OCI-LY7 (cell line): Measurements from ENCODE around the gene PHF14. TPM values are rescaled to one million over a fixed set of nuclear protein-coding genes. Genes with fewer than 3 reads are reported as not detected.

Experiments
- BruUV-seq: library from RNA; stranded (reverse); fragments of 400-500 nt; replicated peaks from 2 replicates; lab custom pipeline; 2021; lab: Mats Ljungman, UMichigan
- CTCF ChIA-PET: fragments of 300-600 bp; sonication (Branson Sonifier 250); formaldehyde crosslinking; loops from one replicate; lab custom pipeline; 2022; ENCODE audit warnings: antibody characterized with exemption; ENCODE audit not compliant: unreplicated experiment; lab: Charles Lee
- POLR2A ChIA-PET: fragments of 300-600 bp; sonication (Branson Sonifier 250); formaldehyde crosslinking; loops from one replicate; lab custom pipeline; 2022; ENCODE audit warnings: antibody characterized with exemption; lab: Charles Lee
- DNase-seq: peaks from one replicate; pipeline ENCODE4 v3.0.0-alpha.2; 2015; ENCODE audit warnings: low spot score
- H2AFZ ChIP-seq: fragments of 200-600 bp; sonication (generic), shearing (Covaris generic); 2 replicates; pipeline ENCODE4 v1.6.1; 2014; ENCODE audit warnings: mild to moderate bottlenecking, antibody characterized with exemption, low read length, moderate library complexity
- H3K27ac ChIP-seq: fragments of 200-600 bp; sonication (generic); 2 replicates; pipeline ENCODE4 v1.5.1; 2014; ENCODE audit warnings: mixed run types, low read depth, mild to moderate bottlenecking, moderate library complexity, low read length, inconsistent platforms; ENCODE audit not compliant: poor library complexity, severe bottlenecking
- H3K36me3 ChIP-seq: fragments of 200-600 bp; sonication (generic); 2 replicates; pipeline ENCODE4 v1.6.1; 2014; ENCODE audit warnings: mild to moderate bottlenecking, antibody characterized with exemption, low read length, moderate library complexity, mixed read lengths; ENCODE audit not compliant: insufficient read depth
- H3K4me1 ChIP-seq: fragments of 200-600 bp; sonication (generic); 2 replicates; pipeline ENCODE4 v1.5.1; 2014; ENCODE audit warnings: mild to moderate bottlenecking, low read length; ENCODE audit not compliant: insufficient read depth, poor library complexity, severe bottlenecking
- H3K4me2 ChIP-seq: fragments of 200-600 bp; sonication (generic); 2 replicates; pipeline ENCODE4 v1.6.1; 2014; ENCODE audit warnings: mild to moderate bottlenecking, low read length
- H3K4me3 ChIP-seq: fragments of 200-600 bp; sonication (generic); 2 replicates; pipeline ENCODE4 v1.5.1; 2014; ENCODE audit warnings: mild to moderate bottlenecking, low read depth, low read length; ENCODE audit not compliant: poor library complexity, severe bottlenecking
- H3K79me2 ChIP-seq: fragments of 200-600 bp; sonication (generic); 2 replicates; pipeline ENCODE4 v1.6.1; 2016; ENCODE audit warnings: low read depth, mild to moderate bottlenecking, low read length, moderate library complexity, mixed read lengths; ENCODE audit not compliant: insufficient read depth
- H3K9me2 ChIP-seq: fragments of 200-600 bp; sonication (generic); 2 replicates; pipeline ENCODE4 v1.6.1; 2016; ENCODE audit warnings: mild to moderate bottlenecking, low read length, mixed read lengths; ENCODE audit not compliant: insufficient read depth
- H3K9me3 ChIP-seq: fragments of 200-600 bp; sonication (generic); 2 replicates; pipeline ENCODE4 v1.6.1; 2014; ENCODE audit warnings: mild to moderate bottlenecking, mixed run types, low read length, mixed read lengths
- H4K20me1 ChIP-seq: fragments of 200-600 bp; sonication (generic); 2 replicates; pipeline ENCODE4 v1.6.1; 2014; ENCODE audit warnings: mild to moderate bottlenecking, antibody characterized with exemption, low read length, moderate library complexity, mixed read lengths; ENCODE audit not compliant: insufficient read depth
- EZH2phosphoT487 ChIP-seq: fragments of 200-600 bp; sonication (generic); IDR thresholded peaks from 2 replicates; pipeline ENCODE4 v1.6.1; 2018; ENCODE audit warnings: low read depth, borderline replicate concordance, mild to moderate bottlenecking, mixed run types, antibody characterized with exemption, low read length, moderate library complexity, mixed read lengths
- intact Hi-C: fragments of 100-400 bp; cut with micrococcal nuclease; formaldehyde crosslinking; loops from one replicate; pipeline ENCODE4 v1.10.0; 2022; ENCODE audit not compliant: unreplicated experiment
- total RNA-seq, 2 experiments: library from RNA; depleted of rRNA in 1 of 2; stranded (reverse); fragments of >200 nt in 1 of 2; shearing (Covaris generic) in 1 of 2; gene quantifications; 2 replicates each; pipeline ENCODE4 v1.2.3, GENCODE V29; 2014 to 2022
- TF ChIP-seq, protein P1 (sequence below): fragments of 200-600 bp; sonication (generic); conservative IDR thresholded peaks from 2 replicates; pipeline ENCODE4 v1.5.1; 2014; ENCODE audit warnings: mild to moderate bottlenecking, antibody characterized with exemption, low read length, moderate library complexity, mixed read lengths

PHF14 gene
- total RNA-seq, 2 experiments from 2014 or later = 39.9 to 55.5 TPM

DNA sequence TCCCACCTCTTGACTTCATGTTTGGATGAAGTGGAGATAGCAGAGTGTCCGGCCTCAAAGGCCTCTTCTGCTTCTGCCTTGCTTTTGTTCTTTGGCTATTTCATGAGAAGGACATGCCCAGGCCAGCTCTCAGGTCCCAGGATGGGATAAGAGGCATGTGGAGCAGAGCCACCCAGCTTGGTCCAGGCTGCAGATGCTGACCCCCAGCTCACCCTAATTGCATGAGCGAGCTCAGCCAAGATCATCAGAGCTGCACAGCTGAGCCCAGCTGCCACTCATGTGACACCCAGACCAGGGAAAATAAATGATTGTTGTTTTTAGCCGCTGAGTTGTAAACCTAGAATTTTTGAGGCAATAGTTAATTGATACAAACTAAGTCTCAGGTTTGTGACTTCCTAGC is 230.0 kb downstream of the PHF14 start:
- intact Hi-C loops = no loop called here
- no peak for DNase-seq
- Histone ChIP-seq H3K4me2 (no peak overlapping the region), H2AFZ (no peak overlapping the region), H3K4me3 (no peak overlapping the region), H3K4me1 (no peaks in the 10 kb centered on the region), H4K20me1 (no peaks in the 10 kb centered on the region), H3K36me3 (no peaks in the 10 kb centered on the region), H3K27ac (no peak overlapping the region), H3K79me2 (no peaks in the 10 kb centered on the region), H3K9me2 (no peaks in the 10 kb centered on the region), H3K9me3 (no peaks in the 10 kb centered on the region)
- ChIA-PET POLR2A (no interaction called here), CTCF (interaction anchor here (0.5 kb wide), 1 partner anchor 287 kb away, joined by 3 read pairs; no protein-coding TSS in a partner anchor)
- no peak for TF ChIP-seq EZH2phosphoT487
- TF ChIP-seq, protein P1, sequence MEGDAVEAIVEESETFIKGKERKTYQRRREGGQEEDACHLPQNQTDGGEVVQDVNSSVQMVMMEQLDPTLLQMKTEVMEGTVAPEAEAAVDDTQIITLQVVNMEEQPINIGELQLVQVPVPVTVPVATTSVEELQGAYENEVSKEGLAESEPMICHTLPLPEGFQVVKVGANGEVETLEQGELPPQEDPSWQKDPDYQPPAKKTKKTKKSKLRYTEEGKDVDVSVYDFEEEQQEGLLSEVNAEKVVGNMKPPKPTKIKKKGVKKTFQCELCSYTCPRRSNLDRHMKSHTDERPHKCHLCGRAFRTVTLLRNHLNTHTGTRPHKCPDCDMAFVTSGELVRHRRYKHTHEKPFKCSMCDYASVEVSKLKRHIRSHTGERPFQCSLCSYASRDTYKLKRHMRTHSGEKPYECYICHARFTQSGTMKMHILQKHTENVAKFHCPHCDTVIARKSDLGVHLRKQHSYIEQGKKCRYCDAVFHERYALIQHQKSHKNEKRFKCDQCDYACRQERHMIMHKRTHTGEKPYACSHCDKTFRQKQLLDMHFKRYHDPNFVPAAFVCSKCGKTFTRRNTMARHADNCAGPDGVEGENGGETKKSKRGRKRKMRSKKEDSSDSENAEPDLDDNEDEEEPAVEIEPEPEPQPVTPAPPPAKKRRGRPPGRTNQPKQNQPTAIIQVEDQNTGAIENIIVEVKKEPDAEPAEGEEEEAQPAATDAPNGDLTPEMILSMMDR = no peak
- BruUV-seq = no TSS peak

DNA sequence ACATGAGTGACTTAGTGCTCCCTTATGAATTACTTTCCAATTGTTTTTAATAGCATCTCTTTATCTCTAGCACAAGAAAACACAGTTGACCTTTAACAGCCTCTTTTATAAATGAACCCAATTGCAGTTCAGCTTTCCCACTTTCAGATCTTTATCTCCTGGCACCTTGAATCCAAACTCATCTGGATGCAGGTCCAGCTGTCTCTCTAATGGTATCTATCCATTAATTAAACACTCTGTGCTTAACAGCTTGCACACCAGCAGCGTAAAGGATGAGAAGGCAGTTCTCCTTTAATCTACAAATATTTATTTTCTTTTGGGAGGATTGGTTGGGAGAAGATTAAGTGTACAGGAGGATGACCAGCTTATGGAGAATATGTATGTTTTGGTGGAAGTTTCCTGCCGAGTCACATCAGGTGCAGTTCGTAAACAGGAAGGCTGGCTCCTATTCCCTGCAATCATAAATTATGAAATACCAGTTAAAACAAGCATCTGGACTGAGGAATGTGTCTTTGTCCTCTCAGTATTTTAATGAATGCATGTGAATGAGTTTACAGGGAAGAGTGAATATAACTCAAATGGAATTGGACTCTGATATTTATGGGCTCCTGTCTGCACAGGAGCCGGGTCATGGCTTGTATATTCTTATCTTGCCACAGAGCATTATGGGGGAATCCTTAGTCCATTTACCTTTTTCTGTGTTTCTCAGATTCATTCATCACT is 232.7 kb downstream of the PHF14 start:
- DNase-seq = no peak
- BruUV-seq = no TSS peak
- ChIA-PET CTCF (no interaction called here), POLR2A (interaction anchor here (1.4 to 1.7 kb wide), 2 partner anchors 34 to 42 kb away, joined by 3 read pairs; no protein-coding TSS in a partner anchor)
- H3K27ac ChIP-seq = no peak overlapping the region
- H3K4me3 ChIP-seq = no peak overlapping the region
- intact Hi-C loops = no loop called here
- H3K36me3 ChIP-seq = no peaks in the 10 kb centered on the region
- no peaks in the 10 kb centered on the region for H3K9me3 ChIP-seq
- no peak overlapping the region for H2AFZ ChIP-seq
- no peaks in the 10 kb centered on the region for H3K4me1 ChIP-seq
- TF ChIP-seq EZH2phosphoT487 = no peak
- TF ChIP-seq, protein P1 = no peak
- H4K20me1 ChIP-seq = no peaks in the 10 kb centered on the region
- H3K4me2 ChIP-seq = no peak overlapping the region
- H3K9me2 ChIP-seq = no peaks in the 10 kb centered on the region
- no peaks in the 10 kb centered on the region for H3K79me2 ChIP-seq

DNA sequence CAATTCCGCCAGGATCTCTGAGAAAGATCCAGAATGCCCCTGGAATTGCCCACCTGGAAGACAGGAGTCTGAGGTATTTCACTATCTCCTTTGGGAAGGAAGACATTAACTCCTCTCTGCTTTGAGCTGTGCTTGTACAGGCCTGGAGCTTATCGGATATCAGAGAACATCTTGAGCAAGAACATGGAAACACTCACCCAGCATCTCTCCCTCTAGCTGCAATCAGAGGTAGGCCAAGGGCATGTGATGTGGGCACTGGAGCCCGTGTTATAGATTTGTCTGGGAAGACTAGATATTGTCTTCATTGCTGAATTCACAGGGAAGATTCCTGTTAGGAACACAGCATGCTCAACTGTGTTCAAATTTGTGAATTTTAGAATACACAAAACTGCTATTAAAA is 233.9 kb downstream of the PHF14 start:
- POLR2A ChIA-PET = interaction anchor here (1.4 kb wide), 1 partner anchor 35 kb away, joined by 3 read pairs; no protein-coding TSS in a partner anchor

More for the DNA sequence above, 233.9 kb downstream of the PHF14 start:
- no peak overlapping the region for H3K4me2 ChIP-seq
- CTCF ChIA-PET = no interaction called here
- no peaks in the 10 kb centered on the region for H3K9me2 ChIP-seq
- no peaks in the 10 kb centered on the region for H3K9me3 ChIP-seq
- intact Hi-C loops = no loop called here
- no peaks in the 10 kb centered on the region for H4K20me1 ChIP-seq
- no peak for DNase-seq
- no peak overlapping the region for H3K4me3 ChIP-seq
- H3K27ac ChIP-seq = no peak overlapping the region
- BruUV-seq = no TSS peak
- no peaks in the 10 kb centered on the region for H3K79me2 ChIP-seq
- TF ChIP-seq, protein P1 = no peak
- no peak for TF ChIP-seq EZH2phosphoT487
- no peaks in the 10 kb centered on the region for H3K4me1 ChIP-seq
- H2AFZ ChIP-seq = no peak overlapping the region
- H3K36me3 ChIP-seq = no peaks in the 10 kb centered on the region
